Measurements from ENCODE around the gene DLGAP1. TPM values are rescaled to one million over a fixed set of nuclear protein-coding genes. Genes with fewer than 3 reads are reported as not detected.

DLGAP1 gene
- total and polyA plus RNA-seq, 2 of the 13 experiments (the other 11 are each of a cell fraction or from before 2014, with no cell fraction given): 0.01 TPM; not detected in 1

DNA sequence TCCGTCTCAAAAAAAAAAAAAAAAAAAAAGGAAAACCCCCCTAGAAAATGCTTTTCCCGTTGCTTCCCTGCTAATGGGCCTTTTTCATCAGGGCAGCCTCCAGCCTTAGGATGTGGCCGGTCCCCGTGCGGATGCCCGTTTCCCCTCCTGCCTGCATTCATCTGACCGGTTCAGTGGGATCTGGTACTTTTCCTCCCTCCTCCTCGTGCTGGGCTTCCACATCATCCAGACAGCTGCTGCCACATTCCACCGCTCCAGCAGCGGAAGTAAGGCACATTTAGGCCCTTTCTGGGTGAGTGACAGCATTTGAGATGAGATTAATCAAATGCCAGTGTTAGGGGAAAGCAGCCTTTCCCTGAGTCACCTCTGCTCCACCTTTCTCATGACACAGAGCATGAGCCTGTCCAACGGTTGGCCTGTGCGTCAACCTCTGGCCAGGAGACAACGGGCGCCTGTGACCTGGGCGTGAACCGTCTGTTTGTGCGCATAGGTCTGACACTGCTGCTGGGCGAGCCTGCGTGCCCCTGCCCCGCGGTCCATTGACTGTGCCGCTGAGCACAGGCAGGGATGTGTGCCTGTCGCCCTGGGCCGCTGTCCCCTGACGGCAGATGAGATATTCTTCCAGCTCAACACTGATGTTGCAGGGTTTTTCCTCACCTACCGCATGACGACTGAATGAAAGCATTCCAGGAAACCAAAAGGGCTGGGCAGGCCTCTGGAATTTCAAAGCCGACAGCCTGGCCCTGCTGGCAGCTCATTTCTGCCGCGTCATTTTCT lies 831.1 kb downstream of the DLGAP1 start (continued):
- TF ChIP-seq, protein P1, sequence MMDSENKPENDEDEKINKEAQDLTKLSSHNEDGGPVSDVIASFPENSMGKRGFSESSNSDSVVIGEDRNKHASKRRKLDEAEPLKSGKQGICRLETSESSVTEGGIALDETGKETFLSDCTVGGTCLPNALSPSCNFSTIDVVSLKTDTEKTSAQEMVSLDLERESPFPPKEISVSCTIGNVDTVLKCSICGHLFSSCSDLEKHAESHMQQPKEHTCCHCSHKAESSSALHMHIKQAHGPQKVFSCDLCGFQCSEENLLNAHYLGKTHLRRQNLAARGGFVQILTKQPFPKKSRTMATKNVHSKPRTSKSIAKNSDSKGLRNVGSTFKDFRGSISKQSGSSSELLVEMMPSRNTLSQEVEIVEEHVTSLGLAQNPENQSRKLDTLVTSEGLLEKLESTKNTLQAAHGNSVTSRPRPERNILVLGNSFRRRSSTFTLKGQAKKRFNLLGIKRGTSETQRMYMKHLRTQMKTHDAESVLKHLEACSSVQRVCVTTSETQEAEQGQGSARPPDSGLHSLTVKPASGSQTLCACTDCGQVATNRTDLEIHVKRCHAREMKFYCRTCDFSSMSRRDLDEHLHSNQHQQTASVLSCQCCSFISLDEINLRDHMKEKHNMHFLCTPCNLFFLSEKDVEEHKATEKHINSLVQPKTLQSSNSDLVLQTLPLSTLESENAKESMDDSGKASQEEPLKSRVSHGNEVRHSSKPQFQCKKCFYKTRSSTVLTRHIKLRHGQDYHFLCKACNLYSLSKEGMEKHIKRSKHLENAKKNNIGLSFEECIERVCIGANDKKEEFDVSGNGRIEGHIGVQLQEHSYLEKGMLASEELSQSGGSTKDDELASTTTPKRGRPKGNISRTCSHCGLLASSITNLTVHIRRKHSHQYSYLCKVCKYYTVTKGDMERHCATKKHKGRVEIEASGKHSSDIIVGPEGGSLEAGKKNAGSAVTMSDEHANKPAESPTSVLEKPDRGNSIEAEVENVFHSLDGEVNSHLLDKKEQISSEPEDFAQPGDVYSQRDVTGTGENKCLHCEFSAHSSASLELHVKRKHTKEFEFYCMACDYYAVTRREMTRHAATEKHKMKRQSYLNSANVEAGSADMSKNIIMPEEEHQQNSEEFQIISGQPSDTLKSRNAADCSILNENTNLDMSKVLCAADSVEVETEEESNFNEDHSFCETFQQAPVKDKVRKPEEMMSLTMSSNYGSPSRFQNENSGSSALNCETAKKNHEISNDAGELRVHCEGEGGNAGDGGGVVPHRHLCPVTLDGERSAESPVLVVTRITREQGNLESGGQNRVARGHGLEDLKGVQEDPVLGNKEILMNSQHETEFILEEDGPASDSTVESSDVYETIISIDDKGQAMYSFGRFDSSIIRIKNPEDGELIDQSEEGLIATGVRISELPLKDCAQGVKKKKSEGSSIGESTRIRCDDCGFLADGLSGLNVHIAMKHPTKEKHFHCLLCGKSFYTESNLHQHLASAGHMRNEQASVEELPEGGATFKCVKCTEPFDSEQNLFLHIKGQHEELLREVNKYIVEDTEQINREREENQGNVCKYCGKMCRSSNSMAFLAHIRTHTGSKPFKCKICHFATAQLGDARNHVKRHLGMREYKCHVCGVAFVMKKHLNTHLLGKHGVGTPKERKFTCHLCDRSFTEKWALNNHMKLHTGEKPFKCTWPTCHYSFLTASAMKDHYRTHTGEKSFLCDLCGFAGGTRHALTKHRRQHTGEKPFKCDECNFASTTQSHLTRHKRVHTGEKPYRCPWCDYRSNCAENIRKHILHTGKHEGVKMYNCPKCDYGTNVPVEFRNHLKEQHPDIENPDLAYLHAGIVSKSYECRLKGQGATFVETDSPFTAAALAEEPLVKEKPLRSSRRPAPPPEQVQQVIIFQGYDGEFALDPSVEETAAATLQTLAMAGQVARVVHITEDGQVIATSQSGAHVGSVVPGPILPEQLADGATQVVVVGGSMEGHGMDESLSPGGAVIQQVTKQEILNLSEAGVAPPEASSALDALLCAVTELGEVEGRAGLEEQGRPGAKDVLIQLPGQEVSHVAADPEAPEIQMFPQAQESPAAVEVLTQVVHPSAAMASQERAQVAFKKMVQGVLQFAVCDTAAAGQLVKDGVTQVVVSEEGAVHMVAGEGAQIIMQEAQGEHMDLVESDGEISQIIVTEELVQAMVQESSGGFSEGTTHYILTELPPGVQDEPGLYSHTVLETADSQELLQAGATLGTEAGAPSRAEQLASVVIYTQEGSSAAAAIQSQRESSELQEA (CRISPR knock-in tag; IDR thresholded peaks at IDR 0.05; ENCODE audit: not compliant biosample characterization): no peak
- TF ChIP-seq ZBTB8A (CRISPR knock-in tag; IDR thresholded peaks at IDR 0.05; ENCODE audit: borderline replicate concordance, low read depth) (peak; percentile 61; the same call in 1 of the 2 replicates), EP300 (IDR thresholded peaks at IDR 0.05; ENCODE audit: low read depth in 2 of 2, low read length in 2 of 2) (peak; percentile 23 to 72), EP300 (CRISPR knock-in tag; IDR thresholded peaks at IDR 0.05; ENCODE audit: borderline replicate concordance) (peak; percentile 91), ZEB1 (IDR thresholded peaks at IDR 0.05; ENCODE audit: insufficient replicate concordance, low read depth) (peak; percentile 44), RBAK (CRISPR knock-in tag; IDR thresholded peaks at IDR 0.05) (no peak), SYNCRIP (IDR thresholded peaks at IDR 0.05; ENCODE audit: insufficient read depth, low read depth, low read length) (no peak), SP1 (IDR thresholded peaks at IDR 0.05) (no peak), SP1 (CRISPR knock-in tag; IDR thresholded peaks at IDR 0.05) (peak; percentile 22; the same call in 1 of the 2 replicates), ZNF468 (CRISPR knock-in tag; IDR thresholded peaks at IDR 0.05) (no peak), ARNT (IDR thresholded peaks at IDR 0.05) (no peak), REL (CRISPR knock-in tag; conservative IDR thresholded peaks at IDR 0.05) (no peak), RFXANK (CRISPR knock-in tag; IDR thresholded peaks at IDR 0.05) (no peak)
- TF ChIP-seq, protein P2, sequence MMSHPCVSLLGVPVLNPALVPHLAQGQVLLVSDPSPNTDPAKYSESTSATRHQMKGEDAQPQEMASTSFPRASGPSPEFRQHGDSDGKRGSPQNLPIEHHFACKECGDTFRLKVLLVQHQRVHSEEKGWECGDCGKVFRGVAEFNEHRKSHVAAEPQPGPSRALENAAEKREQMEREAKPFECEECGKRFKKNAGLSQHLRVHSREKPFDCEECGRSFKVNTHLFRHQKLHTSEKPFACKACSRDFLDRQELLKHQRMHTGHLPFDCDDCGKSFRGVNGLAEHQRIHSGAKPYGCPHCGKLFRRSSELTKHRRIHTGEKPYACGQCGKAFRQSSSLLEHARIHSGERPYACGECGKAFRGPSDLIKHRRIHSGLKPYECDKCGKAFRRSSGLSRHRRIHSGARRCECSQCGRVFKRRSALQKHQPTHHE (CRISPR knock-in tag; IDR thresholded peaks at IDR 0.05; ENCODE audit: borderline replicate concordance): peak; percentile 91
- TF ChIP-seq, protein P3, sequence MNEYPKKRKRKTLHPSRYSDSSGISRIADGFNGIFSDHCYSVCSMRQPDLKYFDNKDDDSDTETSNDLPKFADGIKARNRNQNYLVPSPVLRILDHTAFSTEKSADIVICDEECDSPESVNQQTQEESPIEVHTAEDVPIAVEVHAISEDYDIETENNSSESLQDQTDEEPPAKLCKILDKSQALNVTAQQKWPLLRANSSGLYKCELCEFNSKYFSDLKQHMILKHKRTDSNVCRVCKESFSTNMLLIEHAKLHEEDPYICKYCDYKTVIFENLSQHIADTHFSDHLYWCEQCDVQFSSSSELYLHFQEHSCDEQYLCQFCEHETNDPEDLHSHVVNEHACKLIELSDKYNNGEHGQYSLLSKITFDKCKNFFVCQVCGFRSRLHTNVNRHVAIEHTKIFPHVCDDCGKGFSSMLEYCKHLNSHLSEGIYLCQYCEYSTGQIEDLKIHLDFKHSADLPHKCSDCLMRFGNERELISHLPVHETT (CRISPR knock-in tag; conservative IDR thresholded peaks at IDR 0.05): no peak; the same call in 1 of the 2 replicates
- TF ChIP-seq, protein P4, sequence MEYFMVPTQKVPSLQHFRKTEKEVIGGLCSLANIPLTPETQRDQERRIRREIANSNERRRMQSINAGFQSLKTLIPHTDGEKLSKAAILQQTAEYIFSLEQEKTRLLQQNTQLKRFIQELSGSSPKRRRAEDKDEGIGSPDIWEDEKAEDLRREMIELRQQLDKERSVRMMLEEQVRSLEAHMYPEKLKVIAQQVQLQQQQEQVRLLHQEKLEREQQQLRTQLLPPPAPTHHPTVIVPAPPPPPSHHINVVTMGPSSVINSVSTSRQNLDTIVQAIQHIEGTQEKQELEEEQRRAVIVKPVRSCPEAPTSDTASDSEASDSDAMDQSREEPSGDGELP (IDR thresholded peaks at IDR 0.05; ENCODE audit: borderline replicate concordance, low read depth): peak; percentile 71; the same call in 1 of the 2 replicates

All from HepG2 (cell line).